HG02763 (cell line): ENCODE measurements around the gene GSKIP.

Source experiments
- ATAC-seq: cut with Tn5 transposase; IDR thresholded peaks from one replicate; pipeline ENCODE4 v1.9.1; 2021; ENCODE audit warnings: mild to moderate bottlenecking, moderate library complexity; ENCODE audit not compliant: unreplicated experiment

GSKIP gene

GRCh38 chr14:96415559-96415958 is 52.2 kb downstream of the GSKIP start:
- ATAC-seq, result no peak

GRCh38 chr14:96416292-96416691 is 53.0 kb downstream of the GSKIP start:
- no peak for ATAC-seq

DNA sequence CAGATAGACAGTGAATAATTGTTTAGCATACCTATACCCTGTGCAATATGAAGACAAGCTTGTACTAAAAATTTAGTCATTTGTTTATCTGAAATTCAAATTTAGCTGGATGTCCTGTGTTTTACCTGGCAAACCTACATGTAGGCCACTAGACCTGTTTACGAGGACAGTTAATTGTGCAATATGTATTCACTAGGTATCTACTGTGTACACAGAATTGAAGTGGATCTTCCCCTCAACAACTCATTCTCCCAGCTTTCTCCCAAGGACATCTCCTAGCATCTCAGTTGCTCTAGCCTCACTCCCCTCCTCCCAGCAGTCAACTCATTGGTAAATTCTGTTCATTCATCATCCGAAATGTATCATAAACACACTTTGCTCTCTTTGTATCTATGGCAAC is 53.9 kb downstream of the GSKIP start:
- no peak for ATAC-seq

- ATAC-seq, result no peak
These were observed 54.7 kb downstream of the GSKIP start for GRCh38 chr14:96418075-96418474.

- ATAC-seq, result no peak
These were observed 57.9 kb downstream of the GSKIP start for GRCh38 chr14:96421236-96421635.

DNA sequence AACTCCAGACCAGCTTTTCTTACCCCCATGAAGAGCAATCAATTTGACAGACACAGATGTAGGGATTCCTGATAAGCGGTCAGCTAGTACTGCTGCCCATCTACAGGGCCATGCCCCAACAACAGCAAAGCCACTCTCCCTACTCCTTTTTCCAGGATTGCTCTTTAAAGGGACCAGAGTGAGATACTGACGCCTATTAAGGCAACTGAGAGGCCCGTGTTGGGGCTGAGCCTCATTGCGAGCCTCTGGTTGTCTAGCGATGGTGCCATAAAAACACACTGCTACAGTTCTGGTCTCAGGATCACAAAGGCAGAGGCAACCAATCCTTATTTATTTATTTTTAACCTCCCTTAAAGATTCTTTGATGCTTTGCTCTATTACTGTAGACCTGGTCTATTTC is 59.7 kb downstream of the GSKIP start:
- ATAC-seq, result no peak

DNA sequence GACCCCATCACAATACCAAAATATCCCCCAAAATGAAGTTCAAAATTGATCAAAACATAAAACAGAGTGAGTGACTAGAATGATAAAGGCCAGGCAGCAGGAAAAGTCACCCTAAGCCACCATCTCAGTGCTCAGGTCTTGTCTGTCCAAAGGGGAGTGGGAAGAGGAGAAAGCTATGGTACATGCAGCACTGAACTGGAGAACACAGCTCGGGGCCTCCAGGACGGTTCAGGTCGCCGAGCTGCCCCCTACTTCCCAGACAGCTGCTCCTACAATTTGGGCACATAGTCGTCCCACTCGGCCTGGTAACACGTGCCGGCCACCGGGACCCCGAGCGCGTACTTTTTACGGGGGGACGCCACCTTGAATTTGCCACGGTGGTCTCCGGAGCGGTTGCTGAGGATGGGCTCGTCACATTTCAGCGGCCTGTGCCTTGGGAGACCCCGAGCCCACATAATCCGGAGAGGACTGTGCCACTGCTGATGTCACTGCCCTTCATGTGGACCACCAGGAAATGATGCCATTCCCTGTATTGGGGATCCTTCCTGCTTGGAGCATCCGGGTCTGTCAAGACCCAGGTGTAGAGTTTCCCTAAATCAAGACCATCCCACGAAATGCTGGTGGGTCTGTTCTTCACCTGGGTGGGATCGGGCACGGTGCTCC is 60.3 kb downstream of the GSKIP start:
- no peak for ATAC-seq

- ATAC-seq, result peak; percentile 76
These were observed 61.0 kb downstream of the GSKIP start for GRCh38 chr14:96424109-96424989.

- ATAC-seq, result no peak
These were observed 70.7 kb downstream of the GSKIP start for GRCh38 chr14:96434040-96434439.
